ENCODE measurements around the gene EFCAB7.

Gene EFCAB7

GRCh38 chr1:63522891-63523728 lies at the start of gene EFCAB7, which contains the start of gene ITGB3BP:
EFCAB7 (plus strand) TSS chr1:63523525; CDS start chr1:63525573, 2,048 bp downstream.
ITGB3BP (minus strand) TSS chr1:63523225; CDS start chr1:63523133, 92 bp downstream.
- H3K4me3 ChIP-seq (ENCODE audit: low read depth, low read length): peak within 1 kb of the TSS; percentile 82
- peak; percentile 87 for DNase-seq (ENCODE audit: low read depth)

- no peak overlapping the region for H3K4me3 ChIP-seq (ENCODE audit: low read depth, low read length)
- no peak for DNase-seq (ENCODE audit: low read depth)
These were observed 47.6 kb upstream of the EFCAB7 start for GRCh38 chr1:63475761-63476160.

GRCh38 chr1:63480057-63480456 lies 43.3 kb upstream of the EFCAB7 start:
- no peak overlapping the region for H3K4me3 ChIP-seq (ENCODE audit: low read depth, low read length)
- DNase-seq (ENCODE audit: low read depth): no peak

- DNase-seq (ENCODE audit: low read depth): no peak
- H3K4me3 ChIP-seq (ENCODE audit: low read depth, low read length): no peak overlapping the region
These were observed 36.7 kb upstream of the EFCAB7 start for GRCh38 chr1:63486629-63487028.

- DNase-seq (ENCODE audit: low read depth): no peak
- no peak overlapping the region for H3K4me3 ChIP-seq (ENCODE audit: low read depth, low read length)
These were observed 35.8 kb upstream of the EFCAB7 start for GRCh38 chr1:63487336-63488065.

- no peak for DNase-seq (ENCODE audit: low read depth)
- H3K4me3 ChIP-seq (ENCODE audit: low read depth, low read length): no peak overlapping the region
These were observed 25.7 kb upstream of the EFCAB7 start for GRCh38 chr1:63497577-63497976.

- DNase-seq (ENCODE audit: low read depth): no peak
- no peak overlapping the region for H3K4me3 ChIP-seq (ENCODE audit: low read depth, low read length)
These were observed 25.2 kb upstream of the EFCAB7 start for GRCh38 chr1:63498106-63498505.

- no peak for DNase-seq (ENCODE audit: low read depth)
- H3K4me3 ChIP-seq (ENCODE audit: low read depth, low read length): no peak overlapping the region
These were observed 22.1 kb upstream of the EFCAB7 start for GRCh38 chr1:63501256-63501655.

- no peak overlapping the region for H3K4me3 ChIP-seq (ENCODE audit: low read depth, low read length)
These were observed 16.5 kb upstream of the EFCAB7 start for GRCh38 chr1:63506782-63507181.

GRCh38 chr1:63509718-63510117 lies 13.6 kb upstream of the EFCAB7 start:
- no peak for DNase-seq (ENCODE audit: low read depth)
- no peak overlapping the region for H3K4me3 ChIP-seq (ENCODE audit: low read depth, low read length)

More at GRCh38 chr1:63506782-63507181, 16.5 kb upstream of the EFCAB7 start:
- DNase-seq (ENCODE audit: low read depth): no peak

GRCh38 chr1:63512584-63512983 lies 10.7 kb upstream of the EFCAB7 start:
- DNase-seq (ENCODE audit: low read depth): no peak
- H3K4me3 ChIP-seq (ENCODE audit: low read depth, low read length): no peak overlapping the region

GRCh38 chr1:63516629-63517028 lies 6.7 kb upstream of the EFCAB7 start:
- H3K4me3 ChIP-seq (ENCODE audit: low read depth, low read length): no peak overlapping the region

GRCh38 chr1:63523738-63524137 lies 413 bp downstream of the EFCAB7 start:
- peak overlapping the region; percentile 82 for H3K4me3 ChIP-seq (ENCODE audit: low read depth, low read length)
- DNase-seq (ENCODE audit: low read depth): no peak

More at GRCh38 chr1:63516629-63517028, 6.7 kb upstream of the EFCAB7 start:
- no peak for DNase-seq (ENCODE audit: low read depth)

GRCh38 chr1:63524201-63524600 lies 876 bp downstream of the EFCAB7 start:
- peak overlapping the region; percentile 82 for H3K4me3 ChIP-seq (ENCODE audit: low read depth, low read length)
- DNase-seq (ENCODE audit: low read depth): no peak

- DNase-seq (ENCODE audit: low read depth): no peak
- no peak overlapping the region for H3K4me3 ChIP-seq (ENCODE audit: low read depth, low read length)
These were observed 9.4 kb downstream of the EFCAB7 start for GRCh38 chr1:63532727-63533126.

GRCh38 chr1:63533931-63534330 lies 10.6 kb downstream of the EFCAB7 start:
- no peak overlapping the region for H3K4me3 ChIP-seq (ENCODE audit: low read depth, low read length)
- no peak for DNase-seq (ENCODE audit: low read depth)

GRCh38 chr1:63534406-63534805 lies 11.1 kb downstream of the EFCAB7 start:
- DNase-seq (ENCODE audit: low read depth): no peak
- no peak overlapping the region for H3K4me3 ChIP-seq (ENCODE audit: low read depth, low read length)

- H3K4me3 ChIP-seq (ENCODE audit: low read depth, low read length): no peak overlapping the region
- DNase-seq (ENCODE audit: low read depth): no peak
These were observed 13.7 kb downstream of the EFCAB7 start for GRCh38 chr1:63537006-63537405.

GRCh38 chr1:63537940-63538339 lies 14.6 kb downstream of the EFCAB7 start:
- no peak for DNase-seq (ENCODE audit: low read depth)
- H3K4me3 ChIP-seq (ENCODE audit: low read depth, low read length): no peak overlapping the region

- DNase-seq (ENCODE audit: low read depth): no peak
- H3K4me3 ChIP-seq (ENCODE audit: low read depth, low read length): no peak overlapping the region
These were observed 22.5 kb downstream of the EFCAB7 start for GRCh38 chr1:63545780-63546179.
